Measurements from ENCODE around the gene MUC7. TPM values are rescaled to one million over a fixed set of nuclear protein-coding genes. Genes with fewer than 3 reads are reported as not detected.

The MUC7 gene
- total and polyA plus RNA-seq, 2 donors (not counting 1 experiment from before 2014, with no cell fraction given): not detected

DNA sequence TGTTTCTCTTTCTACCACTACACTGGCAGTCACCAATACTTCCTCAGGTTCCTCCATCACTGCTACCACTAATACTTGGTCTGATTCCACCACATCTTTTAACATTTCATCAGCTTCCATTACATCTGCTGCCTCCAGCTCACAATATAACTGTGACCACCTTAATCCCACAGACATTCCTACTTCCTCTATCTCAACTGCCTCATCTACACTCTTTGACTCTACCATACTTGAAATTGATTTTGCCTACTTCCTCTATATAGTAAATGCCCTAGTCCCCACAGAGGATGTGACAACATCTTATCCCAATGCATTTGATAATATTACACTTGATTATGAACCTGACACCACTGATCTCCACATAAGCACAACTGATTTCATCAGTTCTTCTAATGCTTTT lies 45.2 kb upstream of the MUC7 start:
- Histone ChIP-seq H2AFZ (ENCODE audit: insufficient read depth, low read depth, low read length, poor library complexity, severe bottlenecking) (no peak overlapping the region), H3K79me2 (ENCODE audit: control insufficient read depth, insufficient read depth, low read length) (no peaks in the 10 kb centered on the region), H3K9me3 (ENCODE audit: control extremely low read depth in 1 of 3, control insufficient read depth in 2 of 3, insufficient read depth in 1 of 3, low read length in 2 of 3) (no peaks in the 10 kb centered on the region), H3K4me2 (replicated peaks; ENCODE audit: low read depth, low read length, poor library complexity, severe bottlenecking) (no peak overlapping the region), H3K4me3 (ENCODE audit: control extremely low read depth in 1 of 5, extremely low read depth in 1 of 5, insufficient read depth in 1 of 5, low read depth in 2 of 5, low read length in 4 of 5) (no peak overlapping the region), H3K9ac (ENCODE audit: low read length) (no peak overlapping the region), H3K27ac (ENCODE audit: low read length in 2 of 2) (no peak overlapping the region), H3K36me3 (replicated peaks in 1 of 2; ENCODE audit: control extremely low read depth in 1 of 2, control insufficient read depth in 1 of 2, extremely low read depth in 1 of 2, insufficient read depth in 2 of 2, low read length in 1 of 2) (no peaks in the 10 kb centered on the region), H3K4me1 (ENCODE audit: control insufficient read depth in 2 of 2, insufficient read depth in 2 of 2, low read length in 2 of 2) (no peaks in the 10 kb centered on the region), H3K27me3 (replicated peaks in 1 of 4; ENCODE audit: control extremely low read depth in 1 of 4, control insufficient read depth in 3 of 4, insufficient read depth in 4 of 4, low read length in 3 of 4) (no peaks in the 10 kb centered on the region), H4K20me1 (ENCODE audit: control insufficient read depth, insufficient read depth, low read length, poor library complexity, severe bottlenecking) (no peaks in the 10 kb centered on the region)
- ChIA-PET POLR2A (no interaction called here), CTCF (no interaction called here)
- Mint-ChIP-seq H3K4me1 (no peaks in the 10 kb centered on the region), H3K27ac (no peak overlapping the region), H3K4me3 (no peak overlapping the region), H3K9me3 (ENCODE audit: insufficient read depth) (no peaks in the 10 kb centered on the region), H3K27me3 (no peaks in the 10 kb centered on the region)
- ATAC-seq (ENCODE audit: low read depth) (no peak), DNase-seq (no peak)
- TF ChIP-seq, protein P1, sequence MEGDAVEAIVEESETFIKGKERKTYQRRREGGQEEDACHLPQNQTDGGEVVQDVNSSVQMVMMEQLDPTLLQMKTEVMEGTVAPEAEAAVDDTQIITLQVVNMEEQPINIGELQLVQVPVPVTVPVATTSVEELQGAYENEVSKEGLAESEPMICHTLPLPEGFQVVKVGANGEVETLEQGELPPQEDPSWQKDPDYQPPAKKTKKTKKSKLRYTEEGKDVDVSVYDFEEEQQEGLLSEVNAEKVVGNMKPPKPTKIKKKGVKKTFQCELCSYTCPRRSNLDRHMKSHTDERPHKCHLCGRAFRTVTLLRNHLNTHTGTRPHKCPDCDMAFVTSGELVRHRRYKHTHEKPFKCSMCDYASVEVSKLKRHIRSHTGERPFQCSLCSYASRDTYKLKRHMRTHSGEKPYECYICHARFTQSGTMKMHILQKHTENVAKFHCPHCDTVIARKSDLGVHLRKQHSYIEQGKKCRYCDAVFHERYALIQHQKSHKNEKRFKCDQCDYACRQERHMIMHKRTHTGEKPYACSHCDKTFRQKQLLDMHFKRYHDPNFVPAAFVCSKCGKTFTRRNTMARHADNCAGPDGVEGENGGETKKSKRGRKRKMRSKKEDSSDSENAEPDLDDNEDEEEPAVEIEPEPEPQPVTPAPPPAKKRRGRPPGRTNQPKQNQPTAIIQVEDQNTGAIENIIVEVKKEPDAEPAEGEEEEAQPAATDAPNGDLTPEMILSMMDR (IDR thresholded peaks at IDR 0.05): no peak
- TF ChIP-seq EZH2 (IDR thresholded peaks at IDR 0.05; ENCODE audit: borderline replicate concordance, insufficient read depth, low read depth, low read length, poor library complexity, severe bottlenecking): no peak
- intact Hi-C loops (cut with micrococcal nuclease): no loop called here

DNA sequence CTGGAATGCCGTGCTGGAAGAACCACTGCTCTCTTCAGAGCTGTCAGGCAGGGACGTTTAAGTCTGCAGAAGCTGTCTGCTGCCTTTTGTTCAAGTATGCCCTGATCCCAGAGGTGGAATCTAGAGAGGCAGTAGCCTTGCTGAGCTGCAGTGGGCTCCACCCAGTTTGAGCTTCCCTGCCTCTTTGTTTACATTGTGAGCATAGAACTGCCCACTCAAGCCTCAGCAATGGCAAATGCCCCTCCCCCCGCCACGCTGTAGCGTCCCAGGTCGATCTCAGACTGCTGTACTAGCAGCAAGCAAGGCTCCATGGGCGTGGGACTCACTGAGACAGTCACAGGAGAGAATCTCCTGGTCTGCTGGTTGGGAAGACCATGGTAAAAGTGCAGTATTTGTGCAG lies 34.8 kb upstream of the MUC7 start:
- Mint-ChIP-seq H3K4me3 (no peak overlapping the region), H3K27me3 (no peaks in the 10 kb centered on the region), H3K27ac (no peak overlapping the region), H3K4me1 (no peaks in the 10 kb centered on the region), H3K9me3 (ENCODE audit: insufficient read depth) (no peaks in the 10 kb centered on the region)
- no peak for ATAC-seq (ENCODE audit: low read depth)
- WGBS (ENCODE audit: insufficient coverage): 56% methylated on average over 7 of the region's 7 CpGs
- H3K27me3 ChIP-seq (replicated peaks in 1 of 4; ENCODE audit: control extremely low read depth in 1 of 4, control insufficient read depth in 3 of 4, insufficient read depth in 4 of 4, low read length in 3 of 4): peaks cover 0 to 3% (median 0%) of the 10 kb centered on the region in 4 experiments
- H3K36me3 ChIP-seq (replicated peaks in 1 of 2; ENCODE audit: control extremely low read depth in 1 of 2, control insufficient read depth in 1 of 2, extremely low read depth in 1 of 2, insufficient read depth in 2 of 2, low read length in 1 of 2): no peaks in the 10 kb centered on the region
- no peak overlapping the region for H3K4me2 ChIP-seq (replicated peaks; ENCODE audit: low read depth, low read length, poor library complexity, severe bottlenecking)
- H3K9me3 ChIP-seq (ENCODE audit: control extremely low read depth in 1 of 3, control insufficient read depth in 2 of 3, insufficient read depth in 1 of 3, low read length in 2 of 3): no peaks in the 10 kb centered on the region
- H3K79me2 ChIP-seq (ENCODE audit: control insufficient read depth, insufficient read depth, low read length): no peaks in the 10 kb centered on the region
- H4K20me1 ChIP-seq (ENCODE audit: control insufficient read depth, insufficient read depth, low read length, poor library complexity, severe bottlenecking): no peaks in the 10 kb centered on the region
- intact Hi-C loops (cut with micrococcal nuclease): no loop called here
- no peak overlapping the region for H2AFZ ChIP-seq (ENCODE audit: insufficient read depth, low read depth, low read length, poor library complexity, severe bottlenecking)
- H3K9ac ChIP-seq (ENCODE audit: low read length): no peak overlapping the region
- no peak overlapping the region for H3K27ac ChIP-seq (ENCODE audit: low read length in 2 of 2)
- POLR2A ChIA-PET: no interaction called here
- no peak for DNase-seq
- no peak for TF ChIP-seq EZH2 (IDR thresholded peaks at IDR 0.05; ENCODE audit: borderline replicate concordance, insufficient read depth, low read depth, low read length, poor library complexity, severe bottlenecking)
- TF ChIP-seq, protein P1 (IDR thresholded peaks at IDR 0.05): no peak
- H3K4me3 ChIP-seq (ENCODE audit: control extremely low read depth in 1 of 5, extremely low read depth in 1 of 5, insufficient read depth in 1 of 5, low read depth in 2 of 5, low read length in 4 of 5): no peak overlapping the region
- CTCF ChIA-PET: no interaction called here
- no peaks in the 10 kb centered on the region for H3K4me1 ChIP-seq (ENCODE audit: control insufficient read depth in 2 of 2, insufficient read depth in 2 of 2, low read length in 2 of 2)
